ENCODE measurements around the gene PDCD1LG2. TPM values are rescaled to one million over a fixed set of nuclear protein-coding genes. Genes with fewer than 3 reads are reported as not detected.

The PDCD1LG2 gene
- total RNA-seq, 1 donor from 2014 or later, result 8.8 TPM

DNA sequence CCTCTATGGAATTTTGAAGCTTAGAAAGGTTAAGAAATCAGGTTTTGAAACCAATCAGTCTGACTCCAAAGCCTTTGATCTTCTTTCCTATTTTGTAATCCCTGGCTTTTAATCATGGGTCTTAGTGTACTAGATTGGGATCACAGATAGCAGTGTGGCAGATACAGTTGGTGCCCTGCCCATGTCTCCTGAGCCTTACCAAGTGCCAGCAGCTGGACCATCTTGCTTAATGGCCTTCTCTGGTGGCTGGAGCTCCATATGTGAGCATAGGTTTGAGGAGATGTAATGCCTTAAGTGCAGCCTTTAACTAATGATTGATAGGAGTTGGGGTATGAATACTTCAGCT, 101.8 kb downstream of the PDCD1LG2 start:
- peak; percentile 5 for FAIRE-seq
- H3K27me3 Mint-ChIP-seq (ENCODE audit: low read depth, unreplicated experiment), result no peaks in the 10 kb centered on the region
- no peak overlapping the region for H3K4me3 ChIP-seq (ENCODE audit: insufficient read depth, low read depth, low read length)
- no peaks in the 10 kb centered on the region for H3K9me3 ChIP-seq (ENCODE audit: insufficient read depth, low read depth, low read length)
- H3K36me3 ChIP-seq (ENCODE audit: insufficient read depth, low read length), result no peaks in the 10 kb centered on the region
- H3K27ac Mint-ChIP-seq (ENCODE audit: unreplicated experiment), result no peak overlapping the region
- H3K79me2 ChIP-seq (ENCODE audit: insufficient read depth, low read length), result no peaks in the 10 kb centered on the region
- no peak for DNase-seq (ENCODE audit: low read depth)
- H2AFZ ChIP-seq (ENCODE audit: low read depth, low read length), result no peak overlapping the region
- H3K27me3 ChIP-seq (ENCODE audit: insufficient read depth, low read length), result no peaks in the 10 kb centered on the region
- no peaks in the 10 kb centered on the region for H4K20me1 ChIP-seq (ENCODE audit: insufficient read depth, low read length)
- H3K27ac ChIP-seq (ENCODE audit: low read depth, low read length), result no peak overlapping the region
- no peak for TF ChIP-seq CTCF (IDR thresholded peaks at IDR 0.05; ENCODE audit: insufficient read depth, low read depth, low read length)
- no peak for TF ChIP-seq EZH2 (IDR thresholded peaks at IDR 0.05; ENCODE audit: insufficient read depth, low read length)
- H3K4me1 ChIP-seq (ENCODE audit: insufficient read depth, low read length), result no peaks in the 10 kb centered on the region
- H3K9ac ChIP-seq (ENCODE audit: low read length), result no peak overlapping the region
- H3K4me2 ChIP-seq (ENCODE audit: low read length), result no peak overlapping the region
- H3K4me3 Mint-ChIP-seq (ENCODE audit: unreplicated experiment), result no peak overlapping the region
- H3K36me3 Mint-ChIP-seq (ENCODE audit: low read depth, unreplicated experiment), result no peaks in the 10 kb centered on the region
- no peaks in the 10 kb centered on the region for H3K4me1 Mint-ChIP-seq (ENCODE audit: low read depth, unreplicated experiment)
- no peaks in the 10 kb centered on the region for H3K9me3 Mint-ChIP-seq (ENCODE audit: unreplicated experiment)

DNA sequence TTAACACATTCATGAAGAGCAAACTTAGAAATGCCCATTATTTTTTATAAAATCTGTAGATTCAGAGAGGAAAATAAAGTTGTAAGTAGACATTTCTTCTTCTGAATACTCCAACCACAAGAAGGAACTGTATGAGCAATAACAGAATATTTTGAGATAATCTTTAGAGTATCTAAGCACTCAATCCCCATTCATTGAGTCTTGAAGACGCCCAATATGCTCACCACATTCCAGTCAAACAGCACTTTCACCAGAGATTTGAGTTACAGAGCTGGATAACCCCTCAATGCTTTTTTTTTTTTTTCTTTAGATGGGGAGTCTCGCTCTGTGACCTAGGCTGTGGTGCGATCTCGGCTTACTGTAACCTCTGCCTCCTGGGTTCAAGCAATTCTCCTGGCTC, 103.9 kb downstream of the PDCD1LG2 start:
- Histone ChIP-seq H3K9ac (ENCODE audit: low read length) (no peak overlapping the region), H3K79me2 (ENCODE audit: insufficient read depth, low read length) (no peaks in the 10 kb centered on the region), H3K4me2 (ENCODE audit: low read length) (no peak overlapping the region), H2AFZ (ENCODE audit: low read depth, low read length) (no peak overlapping the region), H4K20me1 (ENCODE audit: insufficient read depth, low read length) (no peaks in the 10 kb centered on the region), H3K27me3 (ENCODE audit: insufficient read depth, low read length) (no peaks in the 10 kb centered on the region), H3K4me3 (ENCODE audit: insufficient read depth, low read depth, low read length) (no peak overlapping the region), H3K27ac (ENCODE audit: low read depth, low read length) (no peak overlapping the region), H3K9me3 (ENCODE audit: insufficient read depth, low read depth, low read length) (no peaks in the 10 kb centered on the region), H3K4me1 (ENCODE audit: insufficient read depth, low read length) (no peaks in the 10 kb centered on the region), H3K36me3 (ENCODE audit: insufficient read depth, low read length) (no peaks in the 10 kb centered on the region)
- DNase-seq (ENCODE audit: low read depth) (no peak), FAIRE-seq (no peak)
- H3K27me3 Mint-ChIP-seq (ENCODE audit: low read depth, unreplicated experiment), result no peaks in the 10 kb centered on the region
- TF ChIP-seq CTCF (IDR thresholded peaks at IDR 0.05; ENCODE audit: insufficient read depth, low read depth, low read length), result no peak
- no peak for TF ChIP-seq EZH2 (IDR thresholded peaks at IDR 0.05; ENCODE audit: insufficient read depth, low read length)
- no peaks in the 10 kb centered on the region for H3K4me1 Mint-ChIP-seq (ENCODE audit: low read depth, unreplicated experiment)
- H3K4me3 Mint-ChIP-seq (ENCODE audit: unreplicated experiment), result no peak overlapping the region
- H3K9me3 Mint-ChIP-seq (ENCODE audit: unreplicated experiment), result no peaks in the 10 kb centered on the region
- no peak overlapping the region for H3K27ac Mint-ChIP-seq (ENCODE audit: unreplicated experiment)
- no peaks in the 10 kb centered on the region for H3K36me3 Mint-ChIP-seq (ENCODE audit: low read depth, unreplicated experiment)

DNA sequence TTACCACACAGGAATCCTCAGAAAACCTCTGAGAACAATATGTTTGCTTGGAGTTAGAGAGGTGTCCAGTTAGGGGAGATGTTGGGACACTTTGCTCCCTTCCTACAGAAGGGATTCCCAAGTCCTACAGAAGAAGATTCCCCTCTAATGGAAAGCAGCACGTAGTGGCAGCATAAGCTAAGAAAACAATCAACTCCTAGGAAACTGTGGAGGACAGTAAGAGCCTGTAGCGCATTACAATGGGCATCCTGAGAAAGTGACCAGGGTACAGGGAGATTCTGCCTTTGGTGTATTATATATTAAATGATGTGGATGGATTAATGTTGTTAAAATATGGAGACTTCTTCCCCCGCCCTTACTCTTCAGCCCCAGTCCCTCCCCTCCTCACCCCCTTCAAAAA, 104.7 kb downstream of the PDCD1LG2 start:
- H3K27ac Mint-ChIP-seq (ENCODE audit: unreplicated experiment), result no peak overlapping the region
- Histone ChIP-seq H2AFZ (ENCODE audit: low read depth, low read length) (no peak overlapping the region), H3K36me3 (ENCODE audit: insufficient read depth, low read length) (no peaks in the 10 kb centered on the region), H4K20me1 (ENCODE audit: insufficient read depth, low read length) (no peaks in the 10 kb centered on the region), H3K4me1 (ENCODE audit: insufficient read depth, low read length) (no peaks in the 10 kb centered on the region), H3K9me3 (ENCODE audit: insufficient read depth, low read depth, low read length) (no peaks in the 10 kb centered on the region), H3K27me3 (ENCODE audit: insufficient read depth, low read length) (no peaks in the 10 kb centered on the region), H3K9ac (ENCODE audit: low read length) (no peak overlapping the region), H3K4me2 (ENCODE audit: low read length) (no peak overlapping the region), H3K79me2 (ENCODE audit: insufficient read depth, low read length) (peaks cover under 1% of the 10 kb centered on the region), H3K27ac (ENCODE audit: low read depth, low read length) (no peak overlapping the region), H3K4me3 (ENCODE audit: insufficient read depth, low read depth, low read length) (no peak overlapping the region)
- DNase-seq (ENCODE audit: low read depth) (no peak), FAIRE-seq (no peak)
- H3K36me3 Mint-ChIP-seq (ENCODE audit: low read depth, unreplicated experiment), result no peaks in the 10 kb centered on the region
- no peaks in the 10 kb centered on the region for H3K27me3 Mint-ChIP-seq (ENCODE audit: low read depth, unreplicated experiment)
- H3K4me1 Mint-ChIP-seq (ENCODE audit: low read depth, unreplicated experiment), result no peaks in the 10 kb centered on the region
- H3K9me3 Mint-ChIP-seq (ENCODE audit: unreplicated experiment), result no peaks in the 10 kb centered on the region
- no peak overlapping the region for H3K4me3 Mint-ChIP-seq (ENCODE audit: unreplicated experiment)
- TF ChIP-seq EZH2 (IDR thresholded peaks at IDR 0.05; ENCODE audit: insufficient read depth, low read length) (no peak), CTCF (IDR thresholded peaks at IDR 0.05; ENCODE audit: insufficient read depth, low read depth, low read length) (no peak)

All from astrocyte (in vitro differentiated cells and primary cell).